Activated CD8-positive, alpha-beta memory T cell treated with anti-CD3 and anti-CD28 coated beads, Interleukin-2, amount 10 ng/mL, durations not matched to agents 7 days and 5 days (primary cell): ENCODE data around the gene GRID1. TPM values are rescaled to one million over a fixed set of nuclear protein-coding genes. Genes with fewer than 3 reads are reported as not detected.

Experiments
- microRNA-seq: library from miRNA; unstranded; fragments of <30 nt; microRNA quantifications from one replicate; pipeline ENCODE4 v1.2.0, GENCODE V29; 2022
- total RNA-seq, 2 experiments: library from RNA; stranded (reverse); gene quantifications; one replicate each; pipeline ENCODE4 v1.2.3, GENCODE V29; 2021

Gene GRID1
- total RNA-seq, 2 experiments from 2014 or later: not detected

Small RNA genes lying within 50 kb of the gene (microRNA-seq; reads per million reads assigned to microRNA genes)
- gene MIR346: not detected

Other genes starting within 250 kb of the GRID1 start
- 10 to 100 TPM; 48.5 to 52.6 TPM for gene WAPL, start 155.0 kb upstream of the GRID1 start, total RNA-seq